NCI-H128 (cell line): ENCODE data around the gene KRTAP4-4.
"Not testable (repeated sequence)": the region's sequence is repeated elsewhere in the genome, so short reads cannot be mapped to it uniquely, and the experiment has no call there.

Experiments used
- DNase-seq: peaks from one replicate; lab custom pipeline; 2025; ENCODE audit not compliant: unreplicated experiment; lab: John Stamatoyannopoulos, UW

KRTAP4-4 gene

GRCh38 chr17:41160648-41161047 is at the start of gene KRTAP4-4:
KRTAP4-4 (minus strand) TSS chr17:41160748; CDS start chr17:41160691, 57 bp downstream.
- DNase-seq, result no peak

GRCh38 chr17:41199421-41200078 is 39.0 kb upstream of the KRTAP4-4 start:
- no peak for DNase-seq

GRCh38 chr17:41196068-41196467 is 35.5 kb upstream of the KRTAP4-4 start:
- no peak for DNase-seq

GRCh38 chr17:41190328-41190727 is 29.8 kb upstream of the KRTAP4-4 start:
- no peak for DNase-seq

- not testable (repeated sequence) for DNase-seq
These were observed 29.3 kb upstream of the KRTAP4-4 start, which contains the start of gene KRTAP9-1 for GRCh38 chr17:41189837-41190318. KRTAP9-1 (plus strand) TSS chr17:41189887; CDS start chr17:41189887, 0 bp downstream.

- no peak for DNase-seq
These were observed 26.3 kb upstream of the KRTAP4-4 start for GRCh38 chr17:41186872-41187271.

- DNase-seq, result no peak
These were observed 24.5 kb upstream of the KRTAP4-4 start for GRCh38 chr17:41185001-41185400.

- DNase-seq, result no peak
These were observed 24.0 kb upstream of the KRTAP4-4 start, which contains the start of gene KRTAP4-1 for GRCh38 chr17:41184480-41184961. KRTAP4-1 (minus strand) TSS chr17:41184911; CDS start chr17:41184854, 57 bp downstream.

- no peak for DNase-seq
These were observed 18.5 kb upstream of the KRTAP4-4 start for GRCh38 chr17:41178843-41179616.

GRCh38 chr17:41178341-41178740 is 17.8 kb upstream of the KRTAP4-4 start:
- no peak for DNase-seq

- no peak for DNase-seq
These were observed 17.3 kb upstream of the KRTAP4-4 start, which contains the start of gene KRTAP4-2 for GRCh38 chr17:41177727-41178271. KRTAP4-2 (minus strand) TSS chr17:41178221; CDS start chr17:41178164, 57 bp downstream.

GRCh38 chr17:41176744-41177387 is 16.3 kb upstream of the KRTAP4-4 start:
- no peak for DNase-seq

- no peak for DNase-seq
These were observed 11.3 kb upstream of the KRTAP4-4 start for GRCh38 chr17:41171886-41172285.

- no peak for DNase-seq
These were observed 7.6 kb upstream of the KRTAP4-4 start, which contains the start of gene KRTAP4-3 for GRCh38 chr17:41168121-41168520. KRTAP4-3 (minus strand) TSS chr17:41168221; CDS start chr17:41168172, 49 bp downstream.

GRCh38 chr17:41167561-41167960 is 7.0 kb upstream of the KRTAP4-4 start:
- DNase-seq, result no peak

- no peak for DNase-seq
These were observed 3.3 kb upstream of the KRTAP4-4 start for GRCh38 chr17:41163828-41164227.

GRCh38 chr17:41160190-41160589 is 358 bp downstream of the KRTAP4-4 start:
- not testable (repeated sequence) for DNase-seq

- no peak for DNase-seq
These were observed 6.7 kb downstream of the KRTAP4-4 start for GRCh38 chr17:41153856-41154255.

- DNase-seq, result no peak
These were observed 9.0 kb downstream of the KRTAP4-4 start for GRCh38 chr17:41151525-41151924.

GRCh38 chr17:41150026-41150425 is 10.5 kb downstream of the KRTAP4-4 start:
- DNase-seq, result no peak

GRCh38 chr17:41149652-41149985 is 10.9 kb downstream of the KRTAP4-4 start, which contains the start of gene KRTAP4-5:
KRTAP4-5 (minus strand) TSS chr17:41149825; CDS start chr17:41149767, 58 bp downstream.
- no peak for DNase-seq
